Nephron progenitor cell (in vitro differentiated cells): ENCODE data around the gene PPIF.

Experiments used
- DNase-seq: peaks from one replicate; pipeline ENCODE4 v3.0.0; 2021
- H3K27ac Mint-ChIP-seq: 2 replicates; pipeline ENCODE4 v1.8.0; 2021; ENCODE audit warnings: mild to moderate bottlenecking, moderate library complexity, mixed read lengths
- H3K27me3 Mint-ChIP-seq: 2 replicates; pipeline ENCODE4 v1.8.0; 2021; ENCODE audit warnings: mild to moderate bottlenecking, low read depth, mixed read lengths; ENCODE audit not compliant: poor library complexity
- H3K36me3 Mint-ChIP-seq: 2 replicates; pipeline ENCODE4 v1.8.0; 2021; ENCODE audit warnings: low read depth, mixed read lengths
- H3K4me1 Mint-ChIP-seq: 2 replicates; pipeline ENCODE4 v1.8.0; 2021; ENCODE audit warnings: mixed read lengths
- H3K4me3 Mint-ChIP-seq: 2 replicates; pipeline ENCODE4 v1.8.0; 2021; ENCODE audit warnings: mild to moderate bottlenecking, moderate library complexity, mixed read lengths
- H3K9me3 Mint-ChIP-seq: 2 replicates; pipeline ENCODE4 v1.8.0; 2021; ENCODE audit warnings: mild to moderate bottlenecking, moderate library complexity, mixed read lengths
- TF ChIP-seq, protein P1 (sequence below): fragments of 200-600 bp; sonication (generic); IDR thresholded peaks from 2 replicates; pipeline ENCODE4 v1.5.0; 2021; ENCODE audit warnings: antibody characterized with exemption

PPIF gene

DNA sequence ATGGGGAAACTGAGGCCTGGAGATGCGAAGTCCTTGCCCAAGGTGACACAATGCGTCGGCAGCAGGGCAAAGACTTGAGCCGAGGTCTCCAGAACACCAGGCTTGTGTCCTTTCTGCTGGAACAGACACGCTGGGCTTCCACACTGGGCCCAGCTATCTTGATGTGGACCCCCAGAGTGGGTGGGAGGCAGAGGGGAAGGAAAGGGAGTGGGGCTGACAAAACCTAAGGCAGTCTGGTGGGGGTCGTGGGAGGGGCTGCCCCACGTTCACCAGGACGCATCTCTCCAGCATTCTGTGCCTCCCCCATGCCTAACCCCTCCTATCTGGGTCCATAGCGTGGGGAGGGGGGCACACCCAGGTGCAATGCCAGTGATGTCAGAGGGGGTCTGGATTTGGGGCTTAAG is 38.1 kb downstream of the PPIF start:
- H3K27ac Mint-ChIP-seq = no peak overlapping the region
- peaks cover 17% of the 10 kb centered on the region for H3K4me1 Mint-ChIP-seq
- no peak for DNase-seq
- no peak overlapping the region for H3K4me3 Mint-ChIP-seq
- no peaks in the 10 kb centered on the region for H3K27me3 Mint-ChIP-seq
- peaks cover 8% of the 10 kb centered on the region for H3K36me3 Mint-ChIP-seq
- H3K9me3 Mint-ChIP-seq = no peaks in the 10 kb centered on the region
- TF ChIP-seq, protein P1, sequence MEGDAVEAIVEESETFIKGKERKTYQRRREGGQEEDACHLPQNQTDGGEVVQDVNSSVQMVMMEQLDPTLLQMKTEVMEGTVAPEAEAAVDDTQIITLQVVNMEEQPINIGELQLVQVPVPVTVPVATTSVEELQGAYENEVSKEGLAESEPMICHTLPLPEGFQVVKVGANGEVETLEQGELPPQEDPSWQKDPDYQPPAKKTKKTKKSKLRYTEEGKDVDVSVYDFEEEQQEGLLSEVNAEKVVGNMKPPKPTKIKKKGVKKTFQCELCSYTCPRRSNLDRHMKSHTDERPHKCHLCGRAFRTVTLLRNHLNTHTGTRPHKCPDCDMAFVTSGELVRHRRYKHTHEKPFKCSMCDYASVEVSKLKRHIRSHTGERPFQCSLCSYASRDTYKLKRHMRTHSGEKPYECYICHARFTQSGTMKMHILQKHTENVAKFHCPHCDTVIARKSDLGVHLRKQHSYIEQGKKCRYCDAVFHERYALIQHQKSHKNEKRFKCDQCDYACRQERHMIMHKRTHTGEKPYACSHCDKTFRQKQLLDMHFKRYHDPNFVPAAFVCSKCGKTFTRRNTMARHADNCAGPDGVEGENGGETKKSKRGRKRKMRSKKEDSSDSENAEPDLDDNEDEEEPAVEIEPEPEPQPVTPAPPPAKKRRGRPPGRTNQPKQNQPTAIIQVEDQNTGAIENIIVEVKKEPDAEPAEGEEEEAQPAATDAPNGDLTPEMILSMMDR = no peak

DNA sequence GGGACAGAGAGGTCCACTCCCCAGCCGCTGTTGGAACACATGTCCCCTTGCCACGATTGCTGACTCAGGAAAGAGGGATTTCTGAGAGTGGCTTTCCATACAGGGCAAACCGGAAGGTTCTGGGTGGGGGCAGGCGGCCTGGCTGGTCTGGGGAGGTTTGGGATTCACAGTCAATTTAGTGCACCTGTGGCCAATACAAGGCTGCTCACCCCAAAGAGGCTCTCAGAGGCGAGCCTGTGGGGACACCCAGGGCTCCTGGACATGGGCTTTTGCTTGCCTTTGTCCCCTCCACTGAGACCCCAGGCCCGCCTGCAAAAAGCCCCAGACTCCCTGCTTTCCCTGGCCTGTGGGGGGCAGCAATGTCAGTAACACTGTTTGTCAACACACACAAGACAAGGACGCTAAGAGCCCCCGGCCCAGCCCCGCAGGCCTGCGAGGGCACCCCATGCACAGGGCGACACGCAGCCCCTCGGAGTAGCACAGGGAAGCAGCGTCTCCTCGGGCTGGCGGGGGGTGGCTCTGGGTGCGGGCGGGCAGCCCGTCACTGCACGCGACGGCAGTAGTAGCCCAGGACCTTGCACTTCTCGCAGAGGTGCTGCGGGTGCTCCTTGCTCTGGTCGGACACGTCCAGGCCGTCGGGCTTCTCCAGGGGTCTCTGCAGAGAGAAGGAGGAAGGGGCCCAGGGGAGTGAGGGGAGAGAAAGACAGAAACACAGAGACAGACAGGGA is 38.7 kb downstream of the PPIF start:
- Mint-ChIP-seq H3K27ac (peak overlapping the region; percentile 17), H3K9me3 (no peaks in the 10 kb centered on the region), H3K36me3 (peaks cover 8% of the 10 kb centered on the region), H3K4me1 (peaks cover 17% of the 10 kb centered on the region), H3K4me3 (no peak overlapping the region), H3K27me3 (no peaks in the 10 kb centered on the region)
- TF ChIP-seq, protein P1 = no peak
- DNase-seq = no peak

DNA sequence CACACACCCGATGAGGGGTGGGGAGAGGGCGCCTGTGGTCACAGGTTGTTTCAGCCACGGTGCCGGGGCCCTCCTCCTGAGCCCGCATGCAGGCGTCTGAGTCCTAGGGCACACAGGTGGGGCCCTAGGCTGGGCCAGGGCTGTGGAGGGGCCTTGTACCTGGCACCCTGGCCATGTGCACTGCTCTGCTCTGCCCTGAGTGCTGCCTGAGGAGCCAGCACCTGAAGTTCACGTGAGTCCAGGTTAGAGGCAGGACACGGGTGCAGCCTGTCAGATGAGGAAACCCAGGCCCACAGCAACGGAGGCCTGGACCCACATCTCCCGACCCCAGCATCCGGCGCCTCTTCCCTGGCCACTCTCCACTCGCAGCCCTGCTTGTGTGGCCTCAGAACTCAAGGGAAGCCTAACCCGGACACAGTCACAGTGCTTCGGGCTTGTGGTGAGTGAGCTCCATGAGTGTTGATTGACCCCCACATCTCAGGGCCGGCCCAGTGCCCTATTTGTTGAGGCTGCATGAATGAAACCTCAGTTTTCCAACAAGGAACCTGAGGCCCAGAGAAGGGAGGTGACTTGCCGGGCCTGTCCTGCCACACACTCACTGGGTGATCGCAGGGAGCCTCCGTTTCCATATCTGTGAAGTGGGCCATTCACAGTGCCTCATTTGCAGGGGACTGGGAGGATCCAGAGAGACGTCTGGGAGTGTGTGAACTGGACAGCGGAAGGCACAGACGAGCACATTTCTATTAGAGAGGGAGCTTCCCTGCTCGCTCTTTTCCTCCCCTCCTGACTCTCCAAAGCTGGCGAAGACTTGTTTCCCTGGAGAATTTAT is 39.6 kb downstream of the PPIF start:
- H3K27ac Mint-ChIP-seq = peak overlapping the region; percentile 17
- DNase-seq = no peak
- no peak overlapping the region for H3K4me3 Mint-ChIP-seq
- TF ChIP-seq, protein P1 = no peak
- H3K27me3 Mint-ChIP-seq = no peaks in the 10 kb centered on the region
- H3K36me3 Mint-ChIP-seq = peaks cover 8% of the 10 kb centered on the region
- no peaks in the 10 kb centered on the region for H3K9me3 Mint-ChIP-seq
- H3K4me1 Mint-ChIP-seq = peaks cover 15% of the 10 kb centered on the region

DNA sequence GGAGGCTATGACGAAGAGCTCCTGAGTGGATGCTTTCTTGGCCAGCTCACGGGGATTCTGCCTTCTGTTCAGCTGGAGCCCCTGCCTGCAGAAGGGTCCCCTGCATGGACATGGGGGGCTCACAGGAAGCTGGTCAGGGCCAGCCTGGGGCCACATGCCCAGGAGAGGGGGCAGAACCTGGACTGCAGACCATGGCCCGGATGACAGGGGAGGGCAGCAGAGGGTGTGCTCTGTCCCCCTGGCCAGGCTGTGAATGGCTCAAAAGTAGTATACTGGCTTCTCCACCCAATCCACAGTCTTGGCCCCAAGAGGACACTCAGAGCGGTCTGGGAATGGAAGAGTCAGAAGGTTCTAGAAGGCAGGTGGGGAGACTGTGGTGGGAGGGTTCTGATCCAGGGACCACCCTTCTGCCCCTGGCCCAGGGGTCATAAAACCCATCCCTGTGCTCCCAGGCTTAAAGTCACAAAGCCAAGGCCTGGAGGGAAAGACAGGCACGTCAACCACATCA is 40.3 kb downstream of the PPIF start:
- DNase-seq = no peak
- Mint-ChIP-seq H3K36me3 (peaks cover 4% of the 10 kb centered on the region), H3K9me3 (no peaks in the 10 kb centered on the region), H3K4me3 (no peak overlapping the region), H3K4me1 (peaks cover 10% of the 10 kb centered on the region), H3K27ac (no peak overlapping the region), H3K27me3 (peaks cover 4% of the 10 kb centered on the region)
- TF ChIP-seq, protein P1 = no peak

DNA sequence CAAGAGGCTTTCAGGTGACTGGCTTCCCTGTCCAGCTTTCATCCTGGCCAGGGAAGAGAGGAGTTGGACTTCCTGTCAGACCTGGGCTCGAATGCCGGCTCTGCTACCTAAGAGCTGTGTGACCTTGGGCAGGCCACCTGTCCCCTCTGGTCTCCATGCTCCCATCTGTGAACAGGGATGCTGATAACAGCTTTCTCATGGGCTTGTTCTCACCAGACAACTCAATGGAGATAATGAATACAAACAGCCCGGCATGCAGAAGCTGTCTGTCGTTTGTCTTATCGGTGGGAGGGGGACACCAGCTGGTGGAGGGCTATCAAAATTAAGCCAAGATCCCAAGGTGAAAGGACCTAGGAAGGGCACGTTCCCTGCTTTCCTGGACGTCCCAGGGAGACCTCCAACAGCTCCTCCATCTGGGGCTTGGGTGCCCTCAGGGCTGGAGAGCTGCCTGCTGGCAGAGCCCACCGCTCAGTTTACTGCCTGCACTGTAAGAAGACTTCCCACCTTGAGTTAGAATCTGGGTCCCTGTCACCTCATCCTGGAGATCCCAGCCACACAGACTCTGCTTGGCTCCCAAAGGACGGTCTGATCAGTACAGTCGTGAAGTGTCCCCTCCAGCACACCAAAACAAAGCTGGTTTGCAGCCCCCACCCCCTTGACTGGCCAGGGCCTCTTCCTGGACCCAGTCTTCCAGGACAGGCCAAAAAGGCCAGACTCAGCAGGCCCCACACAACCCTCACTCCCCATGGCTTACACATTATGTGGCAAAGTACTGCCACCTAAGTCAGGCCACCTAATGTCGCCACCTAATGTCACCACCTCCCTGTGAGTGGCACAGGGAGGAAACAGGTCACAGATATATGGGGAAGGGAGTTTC is 40.9 kb downstream of the PPIF start:
- Mint-ChIP-seq H3K36me3 (peaks cover 4% of the 10 kb centered on the region), H3K9me3 (no peaks in the 10 kb centered on the region), H3K27me3 (peaks cover 4% of the 10 kb centered on the region), H3K27ac (no peak overlapping the region), H3K4me3 (no peak overlapping the region), H3K4me1 (peaks cover 5% of the 10 kb centered on the region)
- DNase-seq = no peak
- TF ChIP-seq, protein P1 = no peak
